Measurements from ENCODE around the gene SH3RF3. TPM values are rescaled to one million over a fixed set of nuclear protein-coding genes. Genes with fewer than 3 reads are reported as not detected.
A peak's percentile ranks its signal among the peaks of the same experiment; 100 is the strongest.

The SH3RF3 gene
- total RNA-seq, 4 donors from 2014 or later, result 2.2 to 6.1 (median 4.2) TPM

GRCh38 chr2:109171444-109172334 is 42.7 kb downstream of the SH3RF3 start:
- 40% methylated on average over 30 of the region's 36 CpGs for WGBS
- DNase-seq (ENCODE audit: low spot score in 2 of 2), result peak in 1 of 2 donors; percentile 86
- no peaks in the 10 kb centered on the region for H3K9me3 ChIP-seq
- H3K27ac ChIP-seq, result peak overlapping the region; percentile 73
- TF ChIP-seq POLR2AphosphoS5 (IDR thresholded peaks at IDR 0.05) (peak; percentile 5 to 56 (median 55)), POLR2A (IDR thresholded peaks at IDR 0.05) (no peak), CTCF (IDR thresholded peaks at IDR 0.05) (peak in 1 of 2 donors; percentile 16), EP300 (IDR thresholded peaks at IDR 0.05) (no peak)
- H3K4me3 ChIP-seq, result no peak overlapping the region
- no peaks in the 10 kb centered on the region for H3K36me3 ChIP-seq
- H3K27me3 ChIP-seq, result no peaks in the 10 kb centered on the region
- peaks cover 40% of the 10 kb centered on the region for H3K4me1 ChIP-seq

GRCh38 chr2:109172556-109173105 is 43.6 kb downstream of the SH3RF3 start:
- Histone ChIP-seq H3K27me3 (no peaks in the 10 kb centered on the region), H3K36me3 (no peaks in the 10 kb centered on the region), H3K4me1 (peaks cover 40% of the 10 kb centered on the region), H3K4me3 (no peak overlapping the region), H3K27ac (peak overlapping the region; percentile 73), H3K9me3 (no peaks in the 10 kb centered on the region)
- 74% methylated on average over 7 of the region's 7 CpGs for WGBS
- no peak for DNase-seq (ENCODE audit: low spot score in 2 of 2)
- TF ChIP-seq POLR2A (IDR thresholded peaks at IDR 0.05), result no peak
- no peak for TF ChIP-seq POLR2AphosphoS5 (IDR thresholded peaks at IDR 0.05)
- no peak for TF ChIP-seq EP300 (IDR thresholded peaks at IDR 0.05)
- TF ChIP-seq CTCF (IDR thresholded peaks at IDR 0.05), result no peak

GRCh38 chr2:109173311-109174171 is 44.5 kb downstream of the SH3RF3 start:
- TF ChIP-seq POLR2A (IDR thresholded peaks at IDR 0.05), result no peak
- peak in 1 of 3 donors; percentile 68 for TF ChIP-seq POLR2AphosphoS5 (IDR thresholded peaks at IDR 0.05)
- Histone ChIP-seq H3K4me3 (no peak overlapping the region), H3K36me3 (no peaks in the 10 kb centered on the region), H3K9me3 (no peaks in the 10 kb centered on the region), H3K27ac (peak overlapping the region; percentile 73), H3K27me3 (no peaks in the 10 kb centered on the region), H3K4me1 (peaks cover 40% of the 10 kb centered on the region)
- 72% methylated on average over 15 of the region's 19 CpGs for WGBS
- peak; percentile 86 to 89 for DNase-seq (ENCODE audit: low spot score in 2 of 2)

GRCh38 chr2:109174214-109174613 is 45.2 kb downstream of the SH3RF3 start:
- no peak for DNase-seq (ENCODE audit: low spot score in 2 of 2)
- 75% methylated on average over 4 of the region's 4 CpGs for WGBS
- Histone ChIP-seq H3K27me3 (no peaks in the 10 kb centered on the region), H3K4me3 (no peak overlapping the region), H3K9me3 (no peaks in the 10 kb centered on the region), H3K27ac (peak overlapping the region; percentile 73), H3K36me3 (no peaks in the 10 kb centered on the region), H3K4me1 (peaks cover 40% of the 10 kb centered on the region)
- TF ChIP-seq POLR2AphosphoS5 (IDR thresholded peaks at IDR 0.05) (no peak), EP300 (IDR thresholded peaks at IDR 0.05) (no peak), POLR2A (IDR thresholded peaks at IDR 0.05) (no peak), CTCF (IDR thresholded peaks at IDR 0.05) (no peak)

GRCh38 chr2:109174626-109175349 is 45.8 kb downstream of the SH3RF3 start:
- Histone ChIP-seq H3K4me1 (peaks cover 40% of the 10 kb centered on the region), H3K27me3 (no peaks in the 10 kb centered on the region), H3K9me3 (no peaks in the 10 kb centered on the region), H3K36me3 (no peaks in the 10 kb centered on the region), H3K27ac (no peak overlapping the region), H3K4me3 (no peak overlapping the region)
- no peak for DNase-seq (ENCODE audit: low spot score in 2 of 2)
- 88% methylated on average over 7 of the region's 7 CpGs for WGBS
- TF ChIP-seq EP300 (IDR thresholded peaks at IDR 0.05) (no peak), CTCF (IDR thresholded peaks at IDR 0.05) (no peak), POLR2AphosphoS5 (IDR thresholded peaks at IDR 0.05) (no peak), POLR2A (IDR thresholded peaks at IDR 0.05) (no peak)
